ENCODE data around the gene PCED1A.

Gene PCED1A

GRCh38 chr20:2840138-2840966 is at the start of gene PCED1A, which contains the start of gene VPS16:
Gene PCED1A (minus strand): TSS chr20:2840655. CDS start chr20:2839912, 743 bp downstream.
Gene VPS16 (plus strand): TSS chr20:2840745. CDS start chr20:2840775, 30 bp downstream.
- peak within 1 kb of the TSS; percentile 86 to 97 (median 96) for H3K4me3 Mint-ChIP-seq
- H3K4me1 Mint-ChIP-seq = peaks cover 12% of the 10 kb centered on the region
- TF ChIP-seq, protein P1, sequence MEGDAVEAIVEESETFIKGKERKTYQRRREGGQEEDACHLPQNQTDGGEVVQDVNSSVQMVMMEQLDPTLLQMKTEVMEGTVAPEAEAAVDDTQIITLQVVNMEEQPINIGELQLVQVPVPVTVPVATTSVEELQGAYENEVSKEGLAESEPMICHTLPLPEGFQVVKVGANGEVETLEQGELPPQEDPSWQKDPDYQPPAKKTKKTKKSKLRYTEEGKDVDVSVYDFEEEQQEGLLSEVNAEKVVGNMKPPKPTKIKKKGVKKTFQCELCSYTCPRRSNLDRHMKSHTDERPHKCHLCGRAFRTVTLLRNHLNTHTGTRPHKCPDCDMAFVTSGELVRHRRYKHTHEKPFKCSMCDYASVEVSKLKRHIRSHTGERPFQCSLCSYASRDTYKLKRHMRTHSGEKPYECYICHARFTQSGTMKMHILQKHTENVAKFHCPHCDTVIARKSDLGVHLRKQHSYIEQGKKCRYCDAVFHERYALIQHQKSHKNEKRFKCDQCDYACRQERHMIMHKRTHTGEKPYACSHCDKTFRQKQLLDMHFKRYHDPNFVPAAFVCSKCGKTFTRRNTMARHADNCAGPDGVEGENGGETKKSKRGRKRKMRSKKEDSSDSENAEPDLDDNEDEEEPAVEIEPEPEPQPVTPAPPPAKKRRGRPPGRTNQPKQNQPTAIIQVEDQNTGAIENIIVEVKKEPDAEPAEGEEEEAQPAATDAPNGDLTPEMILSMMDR (IDR thresholded peaks at IDR 0.05; ENCODE audit: unreplicated experiment in 3 of 3) = no peak
- no peaks in the 10 kb centered on the region for H3K9me3 Mint-ChIP-seq
- peak within 1 kb of the TSS; percentile 88 to 97 (median 95) for H3K27ac Mint-ChIP-seq
- peaks cover 30% of the 10 kb centered on the region for H3K36me3 Mint-ChIP-seq (ENCODE audit: low read depth)
- H3K27me3 Mint-ChIP-seq (ENCODE audit: low read depth) = no peaks in the 10 kb centered on the region

DNA sequence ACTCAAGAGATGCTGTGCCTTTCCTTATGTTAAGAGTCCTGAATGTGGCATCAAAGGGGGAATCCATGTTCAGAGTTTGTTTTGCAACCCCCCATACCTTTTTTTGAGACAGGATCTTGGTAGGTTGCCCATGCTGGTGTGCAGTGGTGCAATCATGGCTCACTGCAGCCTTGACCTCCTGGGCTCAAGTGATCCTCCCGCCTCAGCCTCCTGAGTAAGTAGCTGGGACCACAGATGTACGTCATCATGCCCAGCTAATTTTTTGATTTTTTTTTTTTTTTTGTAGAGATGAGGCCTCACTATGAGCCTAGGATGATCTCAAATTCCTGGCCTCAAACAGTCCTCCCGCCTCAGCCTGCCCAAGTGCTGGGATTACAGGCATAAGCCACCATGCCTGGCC is 49.3 kb upstream of the PCED1A start:
- Mint-ChIP-seq H3K4me3 (no peak overlapping the region), H3K27me3 (ENCODE audit: low read depth) (no peaks in the 10 kb centered on the region), H3K27ac (no peak overlapping the region), H3K4me1 (peaks cover 12% of the 10 kb centered on the region), H3K36me3 (ENCODE audit: low read depth) (peaks cover 14% of the 10 kb centered on the region), H3K9me3 (peaks cover 4% of the 10 kb centered on the region)
- TF ChIP-seq, protein P1 (IDR thresholded peaks at IDR 0.05; ENCODE audit: unreplicated experiment in 3 of 3) = no peak

DNA sequence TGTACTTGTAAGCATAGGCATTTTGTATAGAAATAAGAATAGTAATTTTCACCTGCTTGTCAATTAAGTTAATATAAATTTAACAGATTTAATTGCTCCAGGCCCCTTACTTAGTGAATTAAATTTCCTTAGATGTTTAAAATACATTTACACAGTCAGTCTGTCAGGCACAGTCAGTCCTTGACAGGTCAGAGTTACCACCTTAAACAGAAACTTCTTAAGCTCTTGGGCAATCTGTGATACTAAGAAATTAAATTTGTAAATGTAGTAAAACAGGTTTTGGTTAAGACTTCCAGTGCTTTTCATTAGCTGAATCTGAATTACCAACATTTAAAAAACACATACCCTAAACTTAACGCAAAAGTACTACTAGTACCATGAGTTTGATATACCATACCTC is 48.8 kb upstream of the PCED1A start:
- TF ChIP-seq, protein P1 (IDR thresholded peaks at IDR 0.05; ENCODE audit: unreplicated experiment in 3 of 3) = no peak

DNA sequence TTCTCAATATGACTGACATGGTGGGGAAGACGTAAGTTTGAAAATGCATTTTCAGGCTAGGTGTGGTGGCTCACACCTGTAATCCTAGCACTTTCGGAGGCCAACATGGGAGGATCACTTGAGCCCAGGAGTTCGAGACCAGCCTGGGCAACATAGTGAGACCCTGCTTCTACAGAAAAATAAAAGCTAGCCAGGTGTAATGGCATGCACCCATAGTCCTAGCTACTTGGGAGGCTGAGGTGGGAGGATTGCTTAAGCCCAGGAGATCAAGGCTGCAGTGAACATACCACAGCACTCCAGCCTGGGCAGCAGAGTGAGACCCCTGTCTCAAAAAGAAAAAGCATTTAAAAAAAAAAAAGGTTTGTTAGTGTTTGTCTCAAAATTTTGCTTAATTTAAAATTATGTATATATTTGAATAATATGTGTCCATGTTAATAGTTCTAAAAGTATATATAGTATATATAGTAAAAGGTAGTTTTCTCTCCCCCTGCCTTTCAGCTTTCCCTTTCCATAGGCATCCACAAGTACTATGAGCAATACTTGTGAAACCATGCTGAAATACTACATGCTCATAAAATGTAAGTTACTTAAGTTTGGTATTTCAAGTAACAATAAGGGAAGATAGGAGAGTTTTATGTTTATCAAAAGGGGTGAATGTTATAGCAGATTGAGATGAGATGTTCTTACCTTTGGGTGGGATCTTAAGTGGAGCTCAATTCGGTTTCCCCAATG is 47.9 kb upstream of the PCED1A start:
- Mint-ChIP-seq H3K36me3 (ENCODE audit: low read depth) (peaks cover 12% of the 10 kb centered on the region), H3K27me3 (ENCODE audit: low read depth) (no peaks in the 10 kb centered on the region), H3K27ac (no peak overlapping the region), H3K9me3 (no peaks in the 10 kb centered on the region), H3K4me3 (no peak overlapping the region), H3K4me1 (peaks cover 22% of the 10 kb centered on the region)
- TF ChIP-seq, protein P1 (IDR thresholded peaks at IDR 0.05; ENCODE audit: unreplicated experiment in 3 of 3) = no peak

More for the DNA sequence above, 48.8 kb upstream of the PCED1A start:
- Mint-ChIP-seq H3K27ac (no peak overlapping the region), H3K9me3 (peaks cover 1% of the 10 kb centered on the region), H3K36me3 (ENCODE audit: low read depth) (peaks cover 11% of the 10 kb centered on the region), H3K27me3 (ENCODE audit: low read depth) (no peaks in the 10 kb centered on the region), H3K4me1 (peaks cover 15% of the 10 kb centered on the region), H3K4me3 (no peak overlapping the region)

- Mint-ChIP-seq H3K4me1 (peaks cover 22% of the 10 kb centered on the region), H3K4me3 (no peak overlapping the region), H3K36me3 (ENCODE audit: low read depth) (peaks cover 12% of the 10 kb centered on the region), H3K27ac (no peak overlapping the region), H3K9me3 (no peaks in the 10 kb centered on the region), H3K27me3 (ENCODE audit: low read depth) (no peaks in the 10 kb centered on the region)
- TF ChIP-seq, protein P1 (IDR thresholded peaks at IDR 0.05; ENCODE audit: unreplicated experiment in 3 of 3) = no peak
Observed at GRCh38 chr20:2887715-2888114, 47.3 kb upstream of the PCED1A start.
